Stimulated activated CD4-positive, alpha-beta T cell treated with anti-CD3 and anti-CD28 coated beads, Interleukin-12 subunit alpha, Interleukin-12 subunit beta, amount 100 ng/mL, for 24 hours (primary cell): Measurements from ENCODE around the gene MCCD1.
"Not testable (repeated sequence)": the region's sequence is repeated elsewhere in the genome, so short reads cannot be mapped to it uniquely, and the experiment has no call there.

Source experiments
- DNase-seq, 2 experiments: peaks; one replicate each; pipeline ENCODE4 v3.0.0-alpha.2; 2020; ENCODE audit warnings: low read depth in 2 of 2

MCCD1 gene

GRCh38 chr6:31528821-31529328 is at the start of gene MCCD1:
TSS of gene MCCD1 (plus strand) at chr6:31528962. CDS start at chr6:31529015, 53 bp downstream.
- DNase-seq, result no peak

GRCh38 chr6:31479151-31479932 is 49.4 kb upstream of the MCCD1 start:
- DNase-seq, result no peak

DNA sequence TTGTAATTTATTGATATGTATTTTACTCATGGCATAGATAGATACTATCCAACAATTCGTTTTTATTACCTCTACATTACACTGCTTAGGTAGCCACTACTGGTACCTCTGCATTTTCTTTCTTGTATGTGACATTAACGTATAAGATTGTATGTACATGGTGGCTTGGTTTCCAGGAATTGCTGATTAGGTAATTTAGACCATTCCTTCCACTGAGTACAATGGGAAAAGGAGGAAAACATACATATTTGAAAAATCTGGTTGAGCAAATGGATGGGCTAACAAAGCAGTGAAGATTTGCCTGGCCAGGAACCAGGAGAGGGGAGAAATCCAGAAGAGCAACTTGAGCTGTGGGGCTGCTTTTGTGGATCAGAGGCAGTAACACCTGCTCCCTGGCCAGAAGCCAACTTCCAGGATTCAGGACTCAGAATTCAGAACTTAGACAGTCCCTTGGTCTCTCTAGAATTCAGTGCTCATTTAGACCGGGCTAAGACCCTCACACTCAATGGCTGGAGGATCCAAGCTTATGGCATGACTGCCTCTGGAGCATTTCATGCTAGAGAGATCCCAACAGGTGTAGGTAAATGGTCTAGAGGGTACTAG is 48.7 kb upstream of the MCCD1 start:
- no peak for DNase-seq

- DNase-seq, result no peak
Observed at GRCh38 chr6:31480574-31480973, 48.2 kb upstream of the MCCD1 start.

DNA sequence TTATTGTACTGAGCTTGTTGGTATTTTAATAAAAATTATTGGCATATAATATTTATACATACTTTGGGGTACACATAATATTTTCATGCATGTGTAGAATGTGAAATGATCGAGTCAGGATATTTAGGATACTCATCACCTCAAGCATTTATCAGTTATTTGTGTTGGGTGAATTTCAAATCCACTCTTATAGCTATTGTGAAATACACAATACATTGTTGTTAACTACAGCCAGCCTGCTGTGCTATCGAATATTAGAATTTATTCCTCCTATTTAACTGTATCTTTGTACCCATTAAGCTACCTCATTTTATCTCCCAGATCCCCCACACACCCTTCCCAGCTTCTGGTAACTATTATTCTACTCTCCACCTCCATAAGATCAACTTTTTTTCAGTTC is 45.4 kb upstream of the MCCD1 start:
- DNase-seq, result no peak

DNA sequence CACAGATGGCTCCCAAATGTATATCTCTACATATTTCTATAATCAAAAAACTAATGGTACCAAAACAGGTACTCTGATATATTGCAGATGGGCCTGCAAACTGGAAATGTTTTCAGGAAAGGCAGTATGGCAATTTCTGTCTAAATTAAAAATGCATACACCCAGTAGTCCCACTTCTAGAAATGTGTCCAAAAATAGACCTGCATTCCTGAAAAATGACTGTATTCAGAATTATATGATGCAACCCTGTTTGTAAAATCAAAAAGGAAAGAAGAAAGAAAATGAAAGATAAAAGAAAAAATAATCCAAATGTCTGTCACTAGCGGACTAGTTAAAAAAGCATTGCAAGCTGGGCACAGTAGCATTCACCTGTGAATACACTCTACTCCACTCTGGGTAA is 43.7 kb upstream of the MCCD1 start:
- DNase-seq, result no peak

DNA sequence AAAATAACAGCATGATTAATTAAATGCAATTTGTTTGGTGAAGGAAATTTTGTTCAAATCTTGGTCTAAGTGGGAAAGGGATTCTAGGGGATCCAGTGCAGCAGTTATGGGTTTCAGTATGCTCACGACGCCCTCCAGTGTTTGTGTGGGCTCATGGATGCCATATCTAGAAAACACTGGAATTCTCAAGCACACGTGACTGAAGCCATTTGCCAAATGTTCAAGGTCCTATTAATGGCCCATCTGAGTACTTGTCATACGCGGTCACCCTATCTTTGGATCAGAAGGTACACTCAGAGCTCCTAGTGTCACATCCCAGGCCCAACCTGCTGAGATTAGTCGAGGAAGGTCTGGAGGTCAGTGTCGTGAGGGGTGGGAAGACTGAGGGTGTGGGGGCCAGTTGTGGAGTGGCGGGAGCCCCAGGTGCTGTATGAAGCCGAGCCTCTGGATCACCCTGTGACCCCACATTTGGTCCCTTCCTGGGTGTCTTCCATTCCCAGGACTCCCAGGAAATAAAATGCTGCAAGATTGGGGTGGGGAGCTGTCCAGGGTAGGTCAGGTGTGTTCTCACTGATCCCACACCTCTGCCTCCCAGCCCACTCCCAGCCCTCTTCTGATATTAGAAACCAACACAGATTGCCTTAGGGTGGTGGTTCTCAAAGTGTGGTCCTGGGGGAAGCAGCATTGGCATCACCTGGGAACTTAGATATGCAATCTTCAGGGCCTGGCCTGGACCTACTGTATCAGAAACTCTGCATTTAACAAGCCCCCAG is 42.5 kb upstream of the MCCD1 start:
- not testable (repeated sequence) for DNase-seq

- not testable (repeated sequence) for DNase-seq
Observed at GRCh38 chr6:31487674-31488073, 41.1 kb upstream of the MCCD1 start.

GRCh38 chr6:31489086-31489485 is 39.7 kb upstream of the MCCD1 start:
- no peak for DNase-seq

DNA sequence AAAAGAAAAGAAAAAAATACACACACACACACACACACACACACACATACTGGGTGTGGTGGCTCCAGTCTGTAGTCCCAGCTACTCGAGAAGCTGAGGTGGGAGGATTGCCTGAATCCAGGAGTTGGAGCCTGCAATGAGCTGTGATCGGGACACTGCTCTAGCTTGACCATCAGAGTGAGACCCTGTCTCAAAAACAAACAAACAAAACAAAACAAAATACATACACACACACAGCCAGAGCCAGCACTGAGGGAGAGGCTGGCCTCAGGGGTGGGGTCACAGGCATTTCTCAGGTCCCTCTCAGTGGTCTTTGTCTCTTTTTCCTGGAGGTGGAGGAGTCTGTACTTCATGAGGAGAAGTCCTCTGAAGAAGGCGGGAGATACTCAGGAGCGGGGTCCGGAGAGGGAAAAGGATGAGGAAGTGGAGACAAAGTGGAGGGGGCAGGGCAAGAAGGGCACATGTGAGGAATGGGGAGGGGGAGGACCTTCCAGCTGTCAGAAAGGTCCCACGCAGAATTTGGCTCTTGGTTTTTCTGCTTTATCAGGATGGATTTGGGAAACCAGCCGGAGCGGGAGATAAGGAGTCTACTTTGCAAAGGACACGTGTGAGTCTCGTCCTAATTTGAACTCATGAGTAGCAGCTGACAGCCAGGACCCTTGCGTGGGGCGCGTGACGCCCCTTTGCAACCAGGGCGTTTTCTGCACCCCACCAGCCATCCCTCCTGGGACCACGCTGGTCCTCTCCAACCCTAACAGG is 38.5 kb upstream of the MCCD1 start:
- no peak for DNase-seq

DNA sequence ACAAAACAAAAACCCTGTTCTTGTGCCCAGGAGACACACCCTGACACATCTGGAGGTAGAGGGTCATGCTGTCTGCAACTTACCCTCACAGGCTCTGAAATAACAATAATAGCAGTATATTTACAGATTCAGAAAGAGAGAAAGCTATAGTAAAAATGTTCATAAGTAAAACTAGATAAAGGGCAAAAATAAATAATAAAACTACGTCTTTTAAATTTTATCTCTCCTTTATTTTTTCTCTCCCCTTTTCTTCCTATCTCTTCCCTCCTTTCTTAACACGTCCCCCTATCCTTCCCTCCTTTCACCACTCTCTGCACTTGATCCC is 35.2 kb upstream of the MCCD1 start:
- DNase-seq, result not testable (repeated sequence)

GRCh38 chr6:31493875-31494694 is 34.7 kb upstream of the MCCD1 start:
- peak; percentile 52 to 70 for DNase-seq

GRCh38 chr6:31495580-31495979 is 33.2 kb upstream of the MCCD1 start:
- no peak for DNase-seq

DNA sequence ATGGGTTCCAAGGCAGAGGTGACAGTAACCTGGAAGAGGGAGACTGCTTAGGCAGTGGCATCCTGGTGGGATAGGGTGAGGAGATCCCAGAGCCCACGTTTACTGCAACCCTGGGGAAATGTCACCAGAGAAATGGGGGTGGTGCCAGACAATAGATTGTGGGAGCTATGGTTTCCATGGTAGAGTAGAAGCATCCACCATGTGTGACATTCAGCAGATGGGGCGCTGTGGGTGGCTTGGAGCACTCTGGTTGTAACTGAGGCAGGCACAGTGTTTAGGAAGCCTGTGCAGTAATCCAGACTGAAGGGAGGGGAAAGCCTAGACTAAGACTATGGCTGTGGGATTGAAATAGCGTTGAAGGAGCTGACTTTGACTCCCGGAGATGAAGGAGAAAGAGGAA is 31.9 kb upstream of the MCCD1 start:
- DNase-seq, result not testable (repeated sequence)

GRCh38 chr6:31497531-31498476 is 31.0 kb upstream of the MCCD1 start, which contains the start of gene MICB:
TSS of gene MICB (plus strand) at chr6:31498145. CDS start at chr6:31498194, 49 bp downstream.
- peak; percentile 69 to 84 for DNase-seq

GRCh38 chr6:31498748-31499147 is 30.0 kb upstream of the MCCD1 start:
- DNase-seq, result no peak

DNA sequence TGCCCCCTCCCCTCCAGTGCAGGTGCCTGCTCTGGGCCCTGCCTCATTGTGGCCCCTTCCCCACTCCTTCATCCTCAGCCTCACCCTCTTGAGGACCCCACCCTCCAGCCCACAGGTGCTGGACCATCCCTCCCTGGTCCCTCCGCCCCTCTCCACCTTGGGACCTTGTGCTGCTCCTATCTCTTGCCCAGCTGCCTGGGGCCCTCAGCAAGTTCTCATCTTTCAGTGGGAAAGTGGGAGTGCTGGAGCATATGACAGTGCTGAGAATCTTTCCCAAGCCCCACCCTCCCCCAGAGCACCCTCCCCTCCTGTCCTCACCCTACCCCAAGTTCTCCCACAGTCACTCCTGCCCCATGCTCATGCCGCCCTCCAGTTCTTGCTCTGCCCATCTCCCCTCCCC is 29.1 kb upstream of the MCCD1 start:
- DNase-seq, result not testable (repeated sequence)

GRCh38 chr6:31502586-31502985 is 26.2 kb upstream of the MCCD1 start:
- DNase-seq, result no peak

GRCh38 chr6:31509036-31509435 is 19.7 kb upstream of the MCCD1 start:
- DNase-seq, result not testable (repeated sequence)

- no peak for DNase-seq
Observed at GRCh38 chr6:31510007-31510406, 18.8 kb upstream of the MCCD1 start.
